Mesenchymal stem cell (in vitro differentiated cells and primary cell): ENCODE data around the gene TSPO.

Experiments used
- DNase-seq: peaks from one replicate; pipeline ENCODE4 v3.0.0-alpha.2; 2013
- H2AFZ ChIP-seq: one replicate; pipeline ENCODE4 v1.6.1; 2013; ENCODE audit warnings: low read depth, mild to moderate bottlenecking, control low read depth, inconsistent platforms, low read length, moderate library complexity
- H2AK5ac ChIP-seq: 2 replicates; pipeline ENCODE4 v1.6.1; 2013; ENCODE audit warnings: low read length, moderate library complexity, mild to moderate bottlenecking, inconsistent platforms; ENCODE audit not compliant: severe bottlenecking
- H2BK120ac ChIP-seq: one replicate; pipeline ENCODE4 v1.6.1; 2013; ENCODE audit warnings: low read depth, mild to moderate bottlenecking, inconsistent platforms, low read length, moderate library complexity
- H2BK12ac ChIP-seq, 2 experiments: one replicate each; pipeline ENCODE4 v1.6.1; 2013; ENCODE audit warnings: inconsistent platforms in 2 of 2, low read length in 2 of 2, mild to moderate bottlenecking in 2 of 2, moderate library complexity in 2 of 2, control low read depth in 1 of 2
- H2BK15ac ChIP-seq: one replicate; pipeline ENCODE4 v1.6.1; 2013; ENCODE audit warnings: mild to moderate bottlenecking, low read depth, inconsistent platforms; ENCODE audit not compliant: poor library complexity, severe bottlenecking
- H2BK5ac ChIP-seq: 2 replicates; pipeline ENCODE4 v1.6.1; 2013; ENCODE audit warnings: low read depth, mild to moderate bottlenecking, low read length, control low read depth, inconsistent platforms; ENCODE audit not compliant: poor library complexity, severe bottlenecking
- H3K14ac ChIP-seq, 2 experiments: one replicate each; pipeline ENCODE4 v1.6.1; 2013; ENCODE audit warnings: inconsistent platforms in 2 of 2, low read length in 2 of 2, control low read depth in 1 of 2, mild to moderate bottlenecking in 1 of 2, moderate library complexity in 1 of 2
- H3K18ac ChIP-seq, 2 experiments: one replicate each; pipeline ENCODE4 v1.6.1; 2013; ENCODE audit warnings: inconsistent platforms in 2 of 2, low read length in 2 of 2, control low read depth in 1 of 2, low read depth in 1 of 2, mild to moderate bottlenecking in 1 of 2
- H3K23ac ChIP-seq, 2 experiments: one replicate each; pipeline ENCODE4 v1.6.1; 2013; ENCODE audit warnings: inconsistent platforms in 2 of 2, low read length in 2 of 2, mild to moderate bottlenecking in 2 of 2, moderate library complexity in 2 of 2, control low read depth in 1 of 2
- H3K27ac ChIP-seq: 2 replicates; pipeline ENCODE4 v1.5.1; 2013; ENCODE audit warnings: mild to moderate bottlenecking, moderate library complexity, low read length, control low read depth, inconsistent platforms; ENCODE audit not compliant: poor library complexity, severe bottlenecking
- H3K27me3 ChIP-seq, 2 experiments: 2 replicates each; pipeline versions ENCODE4 v1.6.1 to v1.7.0; 2013; ENCODE audit warnings: low read length in 2 of 2, mild to moderate bottlenecking in 2 of 2, moderate library complexity in 2 of 2, control low read depth in 1 of 2, inconsistent platforms in 1 of 2; ENCODE audit not compliant: control insufficient read depth in 1 of 2, insufficient read depth in 1 of 2
- H3K36me3 ChIP-seq, 2 experiments: 2 replicates each; pipeline versions ENCODE4 v1.6.1 to v1.7.0; 2013; ENCODE audit warnings: low read length in 2 of 2, control low read depth in 1 of 2, inconsistent platforms in 1 of 2, low read depth in 1 of 2, mild to moderate bottlenecking in 1 of 2; ENCODE audit not compliant: insufficient read depth in 2 of 2, control insufficient read depth in 1 of 2
- H3K4ac ChIP-seq, 2 experiments: one replicate each; pipeline ENCODE4 v1.6.1; 2013; ENCODE audit warnings: inconsistent platforms in 2 of 2, low read length in 2 of 2, mild to moderate bottlenecking in 2 of 2, moderate library complexity in 2 of 2, control low read depth in 1 of 2, low read depth in 1 of 2
- H3K4me1 ChIP-seq: 2 replicates; pipeline ENCODE4 v1.6.1; 2013; ENCODE audit warnings: low read depth, low read length, control low read depth; ENCODE audit not compliant: control insufficient read depth, insufficient read depth
- H3K4me2 ChIP-seq: 2 replicates; pipeline ENCODE4 v1.6.1; 2013; ENCODE audit warnings: low read length, mild to moderate bottlenecking, inconsistent platforms; ENCODE audit not compliant: poor library complexity, severe bottlenecking
- H3K4me3 ChIP-seq, 2 experiments: 2 replicates each; pipeline versions ENCODE4 v1.5.1 to v1.7.0; 2013; ENCODE audit warnings: low read length in 2 of 2, mild to moderate bottlenecking in 2 of 2, control low read depth in 1 of 2, low read depth in 1 of 2; ENCODE audit not compliant: insufficient read depth in 1 of 2
- H3K79me1 ChIP-seq: replicated peaks from 2 replicates; pipeline ENCODE4 v1.6.1; 2013; ENCODE audit warnings: mild to moderate bottlenecking, control low read depth, low read length, inconsistent platforms; ENCODE audit not compliant: poor library complexity, severe bottlenecking
- H3K9ac ChIP-seq: 2 replicates; pipeline ENCODE4 v1.7.0; 2013; ENCODE audit warnings: mild to moderate bottlenecking, low read length, moderate library complexity
- H3K9me3 ChIP-seq: 2 replicates; pipeline ENCODE4 v1.7.0; 2013; ENCODE audit warnings: mild to moderate bottlenecking, low read length; ENCODE audit not compliant: control insufficient read depth
- H4K8ac ChIP-seq: one replicate; pipeline ENCODE4 v1.6.1; 2013; ENCODE audit warnings: inconsistent platforms, mild to moderate bottlenecking, low read length, moderate library complexity
- H4K91ac ChIP-seq: one replicate; pipeline ENCODE4 v1.6.1; 2013; ENCODE audit warnings: mild to moderate bottlenecking, low read length, inconsistent platforms
- WGBS: methylation state at CpG from one replicate; pipeline ENCODE4 v1.1.7; 2013; ENCODE audit warnings: mixed read lengths; 5-methylcytosine and 5-hydroxymethylcytosine counted together

Gene TSPO

DNA sequence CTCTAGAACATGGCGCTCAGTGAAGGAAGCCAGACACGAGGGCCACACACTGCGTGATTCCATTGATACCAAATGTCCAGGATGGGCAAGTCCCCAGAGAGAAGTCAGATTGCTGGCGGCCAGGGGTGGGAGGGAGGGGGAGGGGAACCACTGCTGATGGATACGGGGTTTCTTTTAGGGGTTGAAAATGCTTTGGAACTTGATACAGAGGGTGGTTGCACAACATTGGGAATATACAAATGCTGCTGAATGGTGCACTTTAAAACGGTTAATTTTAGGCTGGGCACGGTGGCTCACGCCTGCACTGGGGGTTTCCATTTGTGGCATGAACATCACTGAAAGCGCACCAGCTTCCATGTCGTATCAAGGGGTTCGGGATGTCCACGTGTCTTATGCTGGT is 5.1 kb downstream of the TSPO start:
- H4K91ac ChIP-seq = no peak overlapping the region
- H4K8ac ChIP-seq = no peak overlapping the region
- H2AFZ ChIP-seq = no peak overlapping the region
- DNase-seq = no peak
- no peak overlapping the region for H2AK5ac ChIP-seq
- H3K36me3 ChIP-seq = peaks cover 29 to 61% of the 10 kb centered on the region in 2 experiments
- no peak overlapping the region for H3K9ac ChIP-seq
- H2BK15ac ChIP-seq = no peak overlapping the region
- H3K23ac ChIP-seq = no peak overlapping the region
- no peak overlapping the region for H3K4me3 ChIP-seq
- H2BK5ac ChIP-seq = no peak overlapping the region
- 96% methylated on average over 12 of the region's 12 CpGs for WGBS
- H2BK12ac ChIP-seq = no peak overlapping the region
- no peak overlapping the region for H2BK120ac ChIP-seq
- H3K9me3 ChIP-seq = no peaks in the 10 kb centered on the region
- H3K4ac ChIP-seq = no peak overlapping the region
- H3K4me1 ChIP-seq = peaks cover 44% of the 10 kb centered on the region
- no peaks in the 10 kb centered on the region for H3K27me3 ChIP-seq
- H3K79me1 ChIP-seq = peaks cover 35% of the 10 kb centered on the region
- H3K14ac ChIP-seq = no peak overlapping the region
- H3K18ac ChIP-seq = no peak overlapping the region
- H3K4me2 ChIP-seq = no peak overlapping the region
- H3K27ac ChIP-seq = no peak overlapping the region

DNA sequence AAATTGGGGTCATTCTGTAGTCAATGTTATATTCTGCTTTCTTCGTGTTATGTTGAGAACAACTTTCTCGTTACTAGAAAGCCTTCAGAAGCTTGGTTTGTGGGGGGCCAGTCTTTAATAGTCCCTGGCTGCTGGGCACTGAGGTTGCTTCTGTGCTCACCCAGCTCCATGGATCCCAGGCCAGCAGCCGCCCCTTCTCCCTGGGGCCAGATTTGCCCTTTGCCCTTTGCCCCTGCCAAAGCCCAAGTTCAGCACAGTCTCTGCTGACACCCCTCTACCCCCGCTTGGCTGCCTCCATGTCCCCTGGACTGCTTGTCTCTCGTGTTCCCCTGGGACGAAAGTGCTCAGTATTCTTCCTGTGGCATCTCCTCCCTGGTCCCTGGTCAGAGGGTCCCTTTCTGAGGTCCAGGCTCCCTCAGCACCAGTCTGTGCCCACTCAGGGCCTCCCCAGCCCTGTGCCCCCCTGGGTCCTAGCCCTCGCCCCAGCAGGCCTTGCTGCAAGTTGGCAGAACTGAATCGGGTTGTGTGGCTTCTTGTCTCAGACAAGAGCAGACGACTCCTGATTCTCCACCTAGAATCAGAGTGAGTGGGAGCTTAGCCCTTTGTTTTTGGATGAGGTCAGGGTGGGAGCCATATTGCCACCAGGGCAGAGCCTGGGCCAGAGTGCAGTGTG is 6.7 kb downstream of the TSPO start:
- Histone ChIP-seq H3K9ac (no peak overlapping the region), H4K91ac (no peak overlapping the region), H3K14ac (no peak overlapping the region), H2BK120ac (no peak overlapping the region), H2BK15ac (no peak overlapping the region), H3K18ac (no peak overlapping the region), H3K9me3 (no peaks in the 10 kb centered on the region), H2BK12ac (no peak overlapping the region), H3K27me3 (no peaks in the 10 kb centered on the region), H3K23ac (no peak overlapping the region), H3K4me2 (no peak overlapping the region), H3K79me1 (peaks cover 35% of the 10 kb centered on the region), H2BK5ac (no peak overlapping the region), H2AFZ (no peak overlapping the region), H2AK5ac (no peak overlapping the region), H3K27ac (no peak overlapping the region), H4K8ac (peak overlapping the region; percentile 1), H3K4me3 (no peak overlapping the region), H3K36me3 (peaks cover 41 to 73% of the 10 kb centered on the region in 2 experiments), H3K4me1 (peaks cover 33% of the 10 kb centered on the region), H3K4ac (no peak overlapping the region)
- DNase-seq = no peak
- 87% methylated on average over 9 of the region's 9 CpGs for WGBS

DNA sequence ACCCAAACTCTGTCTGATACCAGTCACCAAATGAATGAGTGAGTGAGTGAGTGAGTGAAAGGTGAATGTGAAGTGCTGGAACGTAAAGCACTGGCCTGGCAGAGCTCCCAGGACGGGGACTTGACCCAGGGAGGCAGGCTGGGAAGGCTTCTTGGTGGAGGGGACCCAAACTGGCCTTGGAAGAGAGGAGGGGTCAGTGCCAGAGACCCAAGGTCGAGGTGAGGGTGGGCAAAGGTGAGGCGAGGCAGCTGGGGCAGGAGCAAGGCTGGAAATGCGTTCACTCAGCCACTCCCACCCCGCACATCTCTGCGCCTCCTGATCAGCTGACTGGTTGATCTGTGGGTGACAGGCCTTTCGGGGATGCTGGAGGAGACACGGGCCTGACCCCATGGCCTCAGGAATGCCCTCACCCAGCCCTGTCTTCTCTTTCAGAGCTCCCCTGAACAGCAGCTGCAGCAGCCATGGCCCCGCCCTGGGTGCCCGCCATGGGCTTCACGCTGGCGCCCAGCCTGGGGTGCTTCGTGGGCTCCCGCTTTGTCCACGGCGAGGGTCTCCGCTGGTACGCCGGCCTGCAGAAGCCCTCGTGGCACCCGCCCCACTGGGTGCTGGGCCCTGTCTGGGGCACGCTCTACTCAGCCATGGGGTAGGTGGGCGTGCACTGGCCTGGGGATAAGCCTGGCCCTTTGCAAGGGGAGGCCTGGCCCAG is 7.6 kb downstream of the TSPO start:
- peaks cover 33% of the 10 kb centered on the region for H3K4me1 ChIP-seq
- no peak overlapping the region for H3K4me2 ChIP-seq
- no peak overlapping the region for H2BK15ac ChIP-seq
- H4K91ac ChIP-seq = no peak overlapping the region
- no peak overlapping the region for H3K14ac ChIP-seq
- H3K23ac ChIP-seq = no peak overlapping the region
- no peak overlapping the region for H3K18ac ChIP-seq
- no peak overlapping the region for H2AFZ ChIP-seq
- peaks cover 35% of the 10 kb centered on the region for H3K79me1 ChIP-seq
- no peak overlapping the region for H2BK12ac ChIP-seq
- H2BK5ac ChIP-seq = no peak overlapping the region
- H2AK5ac ChIP-seq = no peak overlapping the region
- peaks cover 42 to 82% of the 10 kb centered on the region in 2 experiments for H3K36me3 ChIP-seq
- H3K4me3 ChIP-seq = no peak overlapping the region
- H3K4ac ChIP-seq = no peak overlapping the region
- H3K27me3 ChIP-seq = no peaks in the 10 kb centered on the region
- no peaks in the 10 kb centered on the region for H3K9me3 ChIP-seq
- H4K8ac ChIP-seq = no peak overlapping the region
- WGBS = 98% methylated on average over 24 of the region's 24 CpGs
- DNase-seq = no peak
- H3K27ac ChIP-seq = no peak overlapping the region
- H2BK120ac ChIP-seq = no peak overlapping the region
- no peak overlapping the region for H3K9ac ChIP-seq

DNA sequence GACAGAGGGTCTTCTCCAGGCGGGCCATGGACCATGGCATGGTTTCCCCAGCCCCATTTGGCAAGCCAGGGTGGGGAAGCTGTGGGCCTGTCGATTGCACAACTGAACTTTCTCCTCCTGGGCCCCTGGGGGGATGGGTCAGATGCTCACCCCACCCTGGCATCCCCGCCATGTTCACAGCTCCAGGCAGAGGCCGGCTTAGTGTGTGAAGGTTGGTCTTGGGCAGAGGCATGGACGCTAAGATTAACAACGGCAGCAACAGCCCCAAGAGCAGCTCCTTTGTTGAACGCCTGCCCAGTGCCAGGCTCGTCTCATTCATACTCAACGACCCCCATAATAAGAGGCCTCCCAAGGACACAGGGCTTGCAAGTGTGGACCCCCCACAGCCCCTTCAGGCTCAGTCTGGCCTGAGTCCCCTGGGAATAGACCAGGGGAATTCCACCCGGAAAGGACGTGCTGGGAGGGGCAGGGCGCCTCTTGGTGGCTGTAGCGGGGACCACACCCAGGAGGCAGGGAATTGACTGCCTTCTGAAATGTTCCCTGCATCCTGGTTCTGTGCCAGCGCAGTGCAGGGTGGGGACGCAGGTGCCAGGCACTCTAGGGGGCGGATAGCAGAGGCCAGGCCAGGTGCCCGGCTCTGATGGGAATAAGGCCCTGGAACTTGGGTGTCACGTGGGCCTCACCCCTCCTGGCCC is 8.3 kb downstream of the TSPO start:
- no peaks in the 10 kb centered on the region for H3K27me3 ChIP-seq
- WGBS = 85% methylated on average over 18 of the region's 18 CpGs

More for the DNA sequence above, 8.3 kb downstream of the TSPO start:
- H3K36me3 ChIP-seq = peaks cover 42 to 86% of the 10 kb centered on the region in 2 experiments
- no peak overlapping the region for H4K8ac ChIP-seq
- H2BK5ac ChIP-seq = no peak overlapping the region
- no peak overlapping the region for H3K14ac ChIP-seq
- H3K18ac ChIP-seq = no peak overlapping the region
- H3K4me3 ChIP-seq = no peak overlapping the region
- no peak overlapping the region for H2BK120ac ChIP-seq
- H2AK5ac ChIP-seq = no peak overlapping the region
- no peak overlapping the region for H3K4me2 ChIP-seq
- H3K27ac ChIP-seq = no peak overlapping the region
- H3K4ac ChIP-seq = no peak overlapping the region
- no peak overlapping the region for H2BK12ac ChIP-seq
- H3K9ac ChIP-seq = no peak overlapping the region
- H3K79me1 ChIP-seq = peaks cover 34% of the 10 kb centered on the region
- no peak overlapping the region for H4K91ac ChIP-seq
- no peak overlapping the region for H2BK15ac ChIP-seq
- peak; percentile 31 for DNase-seq
- peaks cover 32% of the 10 kb centered on the region for H3K4me1 ChIP-seq
- H2AFZ ChIP-seq = no peak overlapping the region
- no peak overlapping the region for H3K23ac ChIP-seq
- H3K9me3 ChIP-seq = no peaks in the 10 kb centered on the region
